Breast epithelium (tissue), 3 donors: Measurements from ENCODE around the gene GRIK4.

Experiments
- POLR2A ChIP-seq: fragments of 450-650 bp; IDR thresholded peaks from one replicate; pipeline ENCODE4 v1.6.1; 2016; ENCODE audit warnings: antibody characterized with exemption, mild to moderate bottlenecking, moderate library complexity
- TF ChIP-seq, protein P1 (sequence below), 3 donors: fragments of 450-650 bp; IDR thresholded peaks; one replicate each; pipeline ENCODE4 v1.5.1; 2016 to 2017; ENCODE audit warnings: antibody characterized with exemption in 3 of 3, mild to moderate bottlenecking in 3 of 3, moderate library complexity in 3 of 3

- TF ChIP-seq POLR2A = no peak
- TF ChIP-seq, protein P1, sequence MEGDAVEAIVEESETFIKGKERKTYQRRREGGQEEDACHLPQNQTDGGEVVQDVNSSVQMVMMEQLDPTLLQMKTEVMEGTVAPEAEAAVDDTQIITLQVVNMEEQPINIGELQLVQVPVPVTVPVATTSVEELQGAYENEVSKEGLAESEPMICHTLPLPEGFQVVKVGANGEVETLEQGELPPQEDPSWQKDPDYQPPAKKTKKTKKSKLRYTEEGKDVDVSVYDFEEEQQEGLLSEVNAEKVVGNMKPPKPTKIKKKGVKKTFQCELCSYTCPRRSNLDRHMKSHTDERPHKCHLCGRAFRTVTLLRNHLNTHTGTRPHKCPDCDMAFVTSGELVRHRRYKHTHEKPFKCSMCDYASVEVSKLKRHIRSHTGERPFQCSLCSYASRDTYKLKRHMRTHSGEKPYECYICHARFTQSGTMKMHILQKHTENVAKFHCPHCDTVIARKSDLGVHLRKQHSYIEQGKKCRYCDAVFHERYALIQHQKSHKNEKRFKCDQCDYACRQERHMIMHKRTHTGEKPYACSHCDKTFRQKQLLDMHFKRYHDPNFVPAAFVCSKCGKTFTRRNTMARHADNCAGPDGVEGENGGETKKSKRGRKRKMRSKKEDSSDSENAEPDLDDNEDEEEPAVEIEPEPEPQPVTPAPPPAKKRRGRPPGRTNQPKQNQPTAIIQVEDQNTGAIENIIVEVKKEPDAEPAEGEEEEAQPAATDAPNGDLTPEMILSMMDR (IDR thresholded peaks at IDR 0.05) = no peak
Observed at GRCh38 chr11:120695939-120696338, 184.4 kb downstream of the GRIK4 start.
